NCI-H345 treated with DMSO at 0.1 percent for 48 hours (cell line): ENCODE measurements around the gene NCF4.

Experiments used
- DNase-seq: peaks from one replicate; lab custom pipeline; 2025; ENCODE audit not compliant: unreplicated experiment; lab: John Stamatoyannopoulos, UW

Gene NCF4

GRCh38 chr22:36893262-36893661 lies 32.5 kb downstream of the NCF4 start:
- DNase-seq, result no peak

GRCh38 chr22:36894266-36894665 lies 33.5 kb downstream of the NCF4 start:
- DNase-seq, result no peak

- DNase-seq, result no peak
Observed at GRCh38 chr22:36897611-36898010, 36.8 kb downstream of the NCF4 start.

GRCh38 chr22:36898690-36899089 lies 37.9 kb downstream of the NCF4 start:
- no peak for DNase-seq

- no peak for DNase-seq
Observed at GRCh38 chr22:36899498-36899897, 38.7 kb downstream of the NCF4 start.

GRCh38 chr22:36900225-36900624 lies 39.4 kb downstream of the NCF4 start:
- DNase-seq, result no peak

DNA sequence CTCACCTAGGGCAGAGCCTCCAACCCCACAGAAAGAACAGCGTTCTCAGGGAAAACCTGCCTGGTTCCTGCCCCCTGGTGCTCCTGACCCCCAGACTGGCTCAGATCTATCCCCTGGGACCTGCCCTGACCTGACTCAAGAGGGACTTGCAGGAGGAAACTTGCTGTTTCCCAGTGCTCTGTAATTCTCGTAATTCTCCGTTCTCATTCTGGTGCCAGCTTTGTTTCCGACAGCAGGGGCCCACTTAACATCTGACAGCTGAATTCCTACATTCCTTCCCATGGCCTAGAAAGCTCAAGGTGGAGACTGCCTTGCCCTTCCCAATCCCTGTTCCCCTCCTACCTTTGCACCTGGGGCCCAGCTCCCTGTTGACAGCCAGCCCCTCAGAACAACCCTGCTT lies 40.1 kb downstream of the NCF4 start:
- no peak for DNase-seq

- DNase-seq, result no peak
Observed at GRCh38 chr22:36901411-36902142, 40.8 kb downstream of the NCF4 start.

GRCh38 chr22:36902143-36902926 lies 41.5 kb downstream of the NCF4 start:
- no peak for DNase-seq

DNA sequence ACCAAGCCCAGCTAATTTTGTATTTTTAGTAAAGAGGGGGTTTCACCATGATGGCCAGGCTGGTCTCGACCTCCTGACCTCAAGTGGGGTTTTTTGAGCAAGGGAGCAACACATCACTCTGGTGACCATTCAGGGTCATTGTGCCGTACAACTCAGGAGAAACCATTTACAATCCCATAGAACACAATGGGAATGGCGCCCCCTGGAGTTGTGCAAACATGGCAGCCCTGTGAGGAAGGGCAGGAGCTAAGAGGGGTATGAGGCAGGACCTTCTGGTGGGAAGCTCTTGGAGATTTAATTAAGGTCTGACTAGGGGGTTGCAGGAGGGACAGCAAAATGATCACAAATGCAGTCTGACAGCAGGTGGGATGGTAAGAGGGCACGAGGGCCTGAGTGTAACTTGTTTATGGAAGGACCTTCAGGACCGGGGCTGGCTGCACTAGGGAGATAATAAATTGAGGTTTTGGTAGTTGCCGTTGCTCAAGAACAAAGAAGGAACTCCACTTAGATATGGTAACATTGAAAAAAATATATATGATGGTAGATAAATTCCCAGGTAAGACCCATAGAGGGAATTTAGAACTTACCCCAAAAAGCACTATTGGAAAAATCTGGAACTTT lies 43.6 kb downstream of the NCF4 start:
- no peak for DNase-seq

DNA sequence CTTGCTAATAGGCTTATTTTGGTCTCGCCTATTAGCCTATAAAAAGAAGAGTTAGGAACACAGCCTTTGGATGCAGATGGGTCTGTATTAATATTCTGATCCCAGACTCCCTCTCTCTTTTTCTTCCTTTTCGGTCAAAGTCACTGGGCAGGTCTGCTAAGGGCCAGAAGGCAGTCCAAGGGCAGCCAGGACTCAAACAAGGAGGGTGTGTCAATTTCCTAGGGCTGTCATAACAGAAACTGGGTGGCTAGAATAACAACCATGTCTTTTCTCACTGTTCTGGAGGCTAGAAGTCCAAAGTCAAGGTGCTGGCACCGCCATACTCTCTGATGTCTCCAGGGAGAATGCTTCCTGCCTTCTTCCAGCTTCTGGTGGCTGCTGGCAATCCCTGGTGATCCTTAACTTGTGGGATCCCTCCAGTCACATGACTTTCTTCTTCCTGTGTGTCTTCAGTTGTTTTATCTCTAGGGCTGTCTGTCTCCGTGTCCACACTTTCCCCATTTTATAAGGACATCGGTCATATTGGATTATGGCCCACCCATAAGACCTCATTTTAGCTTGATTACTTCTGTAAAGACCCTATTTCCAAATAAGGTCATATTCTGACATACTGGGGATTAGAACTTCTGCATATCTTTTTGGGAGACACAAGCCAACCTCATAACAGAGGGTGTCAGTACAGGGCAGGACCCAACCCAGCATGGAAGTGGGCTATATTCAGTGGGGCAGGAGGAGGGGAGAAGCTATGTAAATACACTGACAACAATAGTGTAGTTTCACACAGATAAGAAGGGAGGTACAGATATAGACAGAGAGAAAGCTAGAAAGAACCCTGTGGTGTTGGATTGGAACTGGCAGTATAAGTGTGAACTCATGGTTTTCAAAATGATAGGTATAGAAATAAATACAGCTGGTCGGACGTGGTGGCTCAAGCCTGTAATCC lies 46.7 kb downstream of the NCF4 start:
- DNase-seq, result no peak

DNA sequence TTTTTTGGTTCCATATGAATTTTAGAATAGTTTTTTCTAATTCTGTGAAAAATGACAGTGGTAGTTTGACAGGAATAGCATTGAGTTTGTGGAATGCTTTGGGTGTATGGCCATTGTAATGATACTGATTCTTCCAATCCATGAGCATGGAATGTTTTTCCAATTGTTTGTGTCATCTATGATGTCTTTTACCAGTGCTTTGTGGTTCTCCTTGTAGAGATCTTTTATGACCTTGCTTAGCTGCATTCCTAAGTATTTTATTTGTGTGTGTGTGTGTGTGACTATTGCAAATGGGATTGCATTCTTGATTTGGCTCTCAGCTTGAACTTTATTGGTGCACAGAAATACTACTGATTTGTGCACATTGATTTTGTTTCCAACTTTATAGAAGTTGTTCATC lies 49.7 kb downstream of the NCF4 start:
- DNase-seq, result no peak

DNA sequence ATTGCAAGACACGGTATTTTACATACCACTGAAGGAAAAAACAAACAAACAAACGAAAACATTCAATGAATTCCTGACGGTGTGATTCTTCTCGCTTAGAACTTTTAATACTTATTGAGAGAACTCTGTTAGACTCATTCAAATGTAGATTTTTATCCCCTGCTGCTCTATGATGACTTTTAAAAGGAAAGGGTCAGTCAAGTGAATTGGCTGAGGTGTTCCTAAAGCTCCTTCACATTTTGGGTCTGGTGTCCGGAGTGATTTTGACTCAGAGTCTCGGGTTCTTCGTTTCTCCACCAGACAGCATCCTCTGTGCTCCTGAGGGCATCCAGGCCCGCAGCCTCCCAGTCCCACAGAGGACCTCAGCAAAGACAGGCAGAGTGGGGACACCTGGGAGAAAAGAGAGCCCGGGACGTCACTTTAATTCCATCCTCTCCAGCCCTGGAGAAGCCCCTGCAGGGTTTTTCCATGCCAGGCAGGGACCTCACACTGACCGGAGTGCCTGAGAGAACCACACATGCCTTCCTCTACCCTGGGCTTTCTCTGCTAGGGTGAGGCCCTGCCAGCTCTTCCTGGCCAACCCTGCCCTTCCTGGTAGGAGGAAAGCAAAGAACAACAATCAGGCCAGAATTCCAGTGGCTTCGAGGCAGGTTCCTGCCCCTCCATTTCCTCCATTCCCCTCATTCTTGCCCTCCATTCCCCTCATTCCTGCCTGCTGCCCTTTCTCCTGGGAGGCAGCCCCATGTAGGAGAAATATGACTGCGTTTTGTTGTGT lies 51.3 kb downstream of the NCF4 start:
- no peak for DNase-seq

GRCh38 chr22:36912694-36913426 lies 52.1 kb downstream of the NCF4 start:
- no peak for DNase-seq

DNA sequence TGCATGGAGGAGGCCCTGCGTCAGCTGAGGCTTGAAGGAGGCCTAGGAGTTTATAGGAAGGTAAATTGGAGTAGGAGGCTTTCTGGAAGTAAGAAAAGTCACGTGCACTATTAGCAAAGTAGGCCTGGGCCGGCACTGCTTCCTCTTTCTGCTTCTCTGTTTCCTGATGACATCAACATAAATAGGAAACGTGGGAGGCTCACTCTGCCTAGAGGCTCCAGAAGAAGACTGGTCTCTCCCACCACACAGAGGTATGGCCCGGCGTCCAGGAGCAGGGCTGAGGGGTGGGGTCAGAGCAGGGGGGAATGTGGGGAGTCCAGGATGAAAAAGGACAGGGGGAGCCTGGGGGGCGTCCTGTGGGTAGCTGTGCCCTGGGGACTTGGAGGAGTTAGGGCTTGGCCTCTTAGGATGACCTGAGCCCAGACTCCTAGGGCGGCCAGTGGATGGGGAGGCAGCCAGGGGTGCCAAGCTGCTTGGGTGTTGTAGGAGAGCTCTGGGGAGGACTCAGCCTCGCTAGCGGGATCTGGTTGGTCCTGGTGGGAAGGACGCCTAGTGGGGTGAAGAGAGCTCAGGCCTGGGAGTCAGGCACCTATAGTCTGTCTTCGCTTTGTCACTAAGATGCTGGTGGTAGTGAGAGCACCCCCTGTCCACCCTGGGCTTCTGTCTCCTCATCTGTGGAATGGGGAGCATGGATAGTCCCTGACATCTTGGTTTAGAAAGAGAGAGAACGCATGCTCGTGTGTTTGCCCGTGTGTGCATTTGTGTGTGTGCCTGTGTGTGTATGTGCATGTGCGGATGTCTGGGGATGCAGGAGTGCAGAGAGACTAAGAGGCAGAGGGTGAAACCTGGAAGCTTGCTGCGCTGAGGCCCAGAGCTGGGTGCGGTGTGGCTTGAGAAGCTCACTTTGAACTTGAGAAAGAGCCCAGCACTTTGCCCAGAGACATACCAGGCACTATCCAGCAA lies 52.9 kb downstream of the NCF4 start, which contains the start of gene CSF2RB:
CSF2RB (plus strand) TSS at position 202 of the 963 bp plus-strand sequence. CDS start 8,580 bp downstream, outside the sequence.
- DNase-seq, result no peak

- DNase-seq, result no peak
Observed at GRCh38 chr22:36914390-36914752, 53.6 kb downstream of the NCF4 start.

DNA sequence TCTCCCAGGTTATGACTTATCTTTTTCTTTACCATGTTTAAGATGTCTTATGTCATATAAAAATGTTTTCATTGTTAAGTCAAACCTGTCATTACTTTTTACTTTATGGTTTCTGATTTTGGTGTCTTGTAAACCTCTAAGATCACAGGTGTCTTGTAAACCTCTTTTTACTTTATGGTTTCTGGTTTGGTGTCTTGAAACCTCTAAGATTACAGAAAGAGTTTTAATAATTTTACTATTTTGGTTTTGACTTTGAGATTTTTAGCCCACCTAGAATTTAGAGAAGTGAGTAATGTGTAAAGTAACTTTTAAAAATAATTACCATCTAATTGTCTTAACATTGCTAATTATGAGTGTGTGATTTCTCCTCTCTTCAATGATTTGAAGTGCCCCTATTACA lies 55.2 kb downstream of the NCF4 start:
- DNase-seq, result no peak

DNA sequence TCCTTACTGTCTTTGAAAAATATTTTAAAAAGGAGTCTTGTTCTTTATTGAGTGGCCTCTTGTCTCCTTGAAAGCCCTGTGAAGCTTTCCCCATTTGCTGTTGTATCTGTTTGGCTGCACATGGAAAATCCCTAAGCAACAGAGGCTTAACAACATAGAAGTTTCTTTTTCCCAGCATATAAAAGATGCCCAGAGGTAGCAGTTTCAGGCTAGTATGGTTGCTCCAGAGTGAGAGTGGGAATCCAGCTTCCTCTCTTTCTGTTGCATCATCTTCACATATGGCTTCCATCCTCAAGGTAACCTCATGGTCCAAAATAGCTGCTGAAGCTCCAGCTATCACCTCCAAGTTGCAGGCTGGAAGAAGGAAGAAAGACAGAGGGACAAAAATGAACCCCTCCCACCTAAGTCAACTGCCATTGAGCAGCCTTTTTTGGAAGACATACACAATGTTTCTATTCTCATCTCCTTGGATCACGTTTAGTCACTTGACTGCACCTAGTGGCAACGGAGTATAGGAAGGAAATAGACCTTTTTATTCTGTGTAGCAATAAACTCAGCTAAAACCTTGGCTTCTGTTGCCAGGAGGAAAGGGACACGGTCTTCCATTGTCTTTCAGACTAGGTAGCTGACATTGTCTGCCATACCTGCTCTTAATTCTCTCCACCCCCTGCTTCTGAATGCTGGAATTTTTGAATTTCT lies 57.9 kb downstream of the NCF4 start:
- no peak for DNase-seq
